ENCODE measurements around the gene PLXNA2. TPM values are rescaled to one million over a fixed set of nuclear protein-coding genes. Genes with fewer than 3 reads are reported as not detected.
A peak's percentile ranks its signal among the peaks of the same experiment; 100 is the strongest.

Gene PLXNA2
- total RNA-seq, 1 donor from 2014 or later, result 1.7 TPM

- no peak for TF ChIP-seq EZH2 (IDR thresholded peaks at IDR 0.05)
- no peak for TF ChIP-seq CTCF (IDR thresholded peaks at IDR 0.05)
- no peak for TF ChIP-seq EZH2phosphoT487 (IDR thresholded peaks at IDR 0.05)
- H2AFZ ChIP-seq (replicated peaks), result no peak overlapping the region
- no peak for DNase-seq (ENCODE audit: low spot score)
- H3K36me3 ChIP-seq, result no peaks in the 10 kb centered on the region
- Mint-ChIP-seq H3K4me3 (no peak overlapping the region), H3K27me3 (ENCODE audit: insufficient read depth, low read depth) (peaks cover 7% of the 10 kb centered on the region), H3K27ac (peak overlapping the region; percentile 50), H3K4me1 (peaks cover 38% of the 10 kb centered on the region), H3K9me3 (no peaks in the 10 kb centered on the region), H3K36me3 (peaks cover 16% of the 10 kb centered on the region)
- peaks cover 4% of the 10 kb centered on the region for H3F3A ChIP-seq (ENCODE audit: low read depth)
- no peak overlapping the region for H3K4me3 ChIP-seq
- H3K4me1 ChIP-seq, result peaks cover 30% of the 10 kb centered on the region
- H4K20me1 ChIP-seq (ENCODE audit: low read depth), result no peaks in the 10 kb centered on the region
- H3K9me3 ChIP-seq (ENCODE audit: low read depth), result no peaks in the 10 kb centered on the region
- no peaks in the 10 kb centered on the region for H3K79me2 ChIP-seq (ENCODE audit: low read depth)
- no peak overlapping the region for H3K9ac ChIP-seq
- no peak overlapping the region for H3K27ac ChIP-seq
- H3K27me3 ChIP-seq, result no peaks in the 10 kb centered on the region
- peak overlapping the region; percentile 13 for H3K4me2 ChIP-seq
These were observed 183.8 kb downstream of the PLXNA2 start for GRCh38 chr1:208060215-208060869.

- Mint-ChIP-seq H3K27me3 (ENCODE audit: insufficient read depth, low read depth) (peaks cover 7% of the 10 kb centered on the region), H3K27ac (no peak overlapping the region), H3K4me1 (peaks cover 47% of the 10 kb centered on the region), H3K4me3 (no peak overlapping the region), H3K36me3 (peaks cover 16% of the 10 kb centered on the region), H3K9me3 (no peaks in the 10 kb centered on the region)
- no peak overlapping the region for H2AFZ ChIP-seq (replicated peaks)
- H3F3A ChIP-seq (ENCODE audit: low read depth), result peaks cover 12% of the 10 kb centered on the region
- H4K20me1 ChIP-seq (ENCODE audit: low read depth), result no peaks in the 10 kb centered on the region
- TF ChIP-seq EZH2phosphoT487 (IDR thresholded peaks at IDR 0.05) (no peak), EZH2 (IDR thresholded peaks at IDR 0.05) (no peak)
- DNase-seq (ENCODE audit: low spot score), result no peak
- H3K4me3 ChIP-seq, result no peak overlapping the region
- H3K79me2 ChIP-seq (ENCODE audit: low read depth), result no peaks in the 10 kb centered on the region
- no peaks in the 10 kb centered on the region for H3K9me3 ChIP-seq (ENCODE audit: low read depth)
- H3K4me2 ChIP-seq, result peak overlapping the region; percentile 13
- H3K36me3 ChIP-seq, result no peaks in the 10 kb centered on the region
- H3K9ac ChIP-seq, result no peak overlapping the region
- H3K27ac ChIP-seq, result no peak overlapping the region
- H3K27me3 ChIP-seq, result no peaks in the 10 kb centered on the region
- peaks cover 39% of the 10 kb centered on the region for H3K4me1 ChIP-seq
These were observed 184.7 kb downstream of the PLXNA2 start for GRCh38 chr1:208059409-208060001.

- Histone ChIP-seq H3K36me3 (no peaks in the 10 kb centered on the region), H3K27me3 (no peaks in the 10 kb centered on the region), H3K27ac (no peak overlapping the region), H3K79me2 (ENCODE audit: low read depth) (no peaks in the 10 kb centered on the region), H3K4me3 (no peak overlapping the region), H3K4me2 (peak overlapping the region; percentile 13), H3K9ac (no peak overlapping the region), H4K20me1 (ENCODE audit: low read depth) (no peaks in the 10 kb centered on the region), H3K4me1 (peaks cover 46% of the 10 kb centered on the region), H3F3A (ENCODE audit: low read depth) (peaks cover 13% of the 10 kb centered on the region), H3K9me3 (ENCODE audit: low read depth) (no peaks in the 10 kb centered on the region), H2AFZ (replicated peaks) (no peak overlapping the region)
- Mint-ChIP-seq H3K27me3 (ENCODE audit: insufficient read depth, low read depth) (peaks cover 7% of the 10 kb centered on the region), H3K4me3 (no peak overlapping the region), H3K36me3 (peaks cover 16% of the 10 kb centered on the region), H3K9me3 (no peaks in the 10 kb centered on the region), H3K4me1 (peaks cover 49% of the 10 kb centered on the region), H3K27ac (no peak overlapping the region)
- no peak for DNase-seq (ENCODE audit: low spot score)
- TF ChIP-seq EZH2phosphoT487 (IDR thresholded peaks at IDR 0.05) (no peak), EZH2 (IDR thresholded peaks at IDR 0.05) (no peak), CTCF (IDR thresholded peaks at IDR 0.05) (no peak)
These were observed 185.4 kb downstream of the PLXNA2 start for GRCh38 chr1:208058756-208059155.

- Mint-ChIP-seq H3K4me1 (peaks cover 51% of the 10 kb centered on the region), H3K36me3 (peaks cover 16% of the 10 kb centered on the region), H3K27ac (no peak overlapping the region), H3K9me3 (no peaks in the 10 kb centered on the region), H3K4me3 (no peak overlapping the region), H3K27me3 (ENCODE audit: insufficient read depth, low read depth) (peaks cover 7% of the 10 kb centered on the region)
- no peaks in the 10 kb centered on the region for H3K79me2 ChIP-seq (ENCODE audit: low read depth)
- no peaks in the 10 kb centered on the region for H3K9me3 ChIP-seq (ENCODE audit: low read depth)
- no peak overlapping the region for H3K4me3 ChIP-seq
- no peak for DNase-seq (ENCODE audit: low spot score)
- peaks cover 13% of the 10 kb centered on the region for H3F3A ChIP-seq (ENCODE audit: low read depth)
- H3K27ac ChIP-seq, result no peak overlapping the region
- TF ChIP-seq EZH2 (IDR thresholded peaks at IDR 0.05), result no peak
- TF ChIP-seq CTCF (IDR thresholded peaks at IDR 0.05), result no peak
- no peak for TF ChIP-seq EZH2phosphoT487 (IDR thresholded peaks at IDR 0.05)
- no peaks in the 10 kb centered on the region for H3K36me3 ChIP-seq
- peaks cover 46% of the 10 kb centered on the region for H3K4me1 ChIP-seq
- H3K4me2 ChIP-seq, result peak overlapping the region; percentile 13
- no peak overlapping the region for H2AFZ ChIP-seq (replicated peaks)
- H3K27me3 ChIP-seq, result no peaks in the 10 kb centered on the region
- H3K9ac ChIP-seq, result no peak overlapping the region
- no peaks in the 10 kb centered on the region for H4K20me1 ChIP-seq (ENCODE audit: low read depth)
These were observed 185.9 kb downstream of the PLXNA2 start for GRCh38 chr1:208058267-208058666.
